Type B pancreatic cell (in vitro differentiated cells): ENCODE data around the gene LCTL. TPM values are rescaled to one million over a fixed set of nuclear protein-coding genes. Genes with fewer than 3 reads are reported as not detected.

Source experiments
- DNase-seq: peaks from one replicate; pipeline ENCODE4 v3.0.0; 2021; ENCODE audit warnings: mixed read lengths; ENCODE audit not compliant: unreplicated experiment; ENCODE audit errors: extremely low spot score
- H3K27ac Mint-ChIP-seq: 2 replicates; pipeline ENCODE4 v1.8.0; 2021; ENCODE audit warnings: mild to moderate bottlenecking, mixed read lengths
- H3K27me3 Mint-ChIP-seq: 2 replicates; pipeline ENCODE4 v1.8.0; 2021; ENCODE audit warnings: mixed read lengths
- H3K36me3 Mint-ChIP-seq: 2 replicates; pipeline ENCODE4 v1.8.0; 2021; ENCODE audit warnings: mixed read lengths
- H3K4me1 Mint-ChIP-seq: one replicate; pipeline ENCODE4 v1.8.0; 2021; ENCODE audit warnings: mixed read lengths; ENCODE audit not compliant: unreplicated experiment
- H3K4me3 Mint-ChIP-seq: 2 replicates; pipeline ENCODE4 v1.8.0; 2021; ENCODE audit warnings: mild to moderate bottlenecking, mixed read lengths
- H3K9me3 Mint-ChIP-seq: 2 replicates; pipeline ENCODE4 v1.8.0; 2021; ENCODE audit warnings: mixed read lengths
- CTCF ChIP-seq: fragments of 200-600 bp; sonication (generic); conservative IDR thresholded peaks from 2 replicates; pipeline ENCODE4 v1.5.0; 2021; ENCODE audit warnings: antibody characterized with exemption, mild to moderate bottlenecking
- long read RNA-seq: library from polyadenylated mRNA; unstranded; transcript quantifications from one replicate; pipeline ENCODE4 v2.0.0, GENCODE V29; 2020
- total RNA-seq: library from RNA; stranded (reverse); gene quantifications from 2 replicates; pipeline ENCODE4 v1.2.1, GENCODE V29; 2021; ENCODE audit warnings: low replicate concordance

Gene LCTL, protein sequence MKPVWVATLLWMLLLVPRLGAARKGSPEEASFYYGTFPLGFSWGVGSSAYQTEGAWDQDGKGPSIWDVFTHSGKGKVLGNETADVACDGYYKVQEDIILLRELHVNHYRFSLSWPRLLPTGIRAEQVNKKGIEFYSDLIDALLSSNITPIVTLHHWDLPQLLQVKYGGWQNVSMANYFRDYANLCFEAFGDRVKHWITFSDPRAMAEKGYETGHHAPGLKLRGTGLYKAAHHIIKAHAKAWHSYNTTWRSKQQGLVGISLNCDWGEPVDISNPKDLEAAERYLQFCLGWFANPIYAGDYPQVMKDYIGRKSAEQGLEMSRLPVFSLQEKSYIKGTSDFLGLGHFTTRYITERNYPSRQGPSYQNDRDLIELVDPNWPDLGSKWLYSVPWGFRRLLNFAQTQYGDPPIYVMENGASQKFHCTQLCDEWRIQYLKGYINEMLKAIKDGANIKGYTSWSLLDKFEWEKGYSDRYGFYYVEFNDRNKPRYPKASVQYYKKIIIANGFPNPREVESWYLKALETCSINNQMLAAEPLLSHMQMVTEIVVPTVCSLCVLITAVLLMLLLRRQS
- 1.4 TPM in 1 of 2 replicates, not detected in the other for total RNA-seq
- long read RNA-seq: 0 reads

- Mint-ChIP-seq H3K4me3 (peak within 1 kb of the TSS; percentile 13), H3K36me3 (no peaks in the 10 kb centered on the region), H3K9me3 (no peaks in the 10 kb centered on the region), H3K27me3 (no peaks in the 10 kb centered on the region), H3K27ac (no peak within 1 kb of the TSS), H3K4me1 (peaks cover 15% of the 10 kb centered on the region)
- no peak for DNase-seq
- no peak for TF ChIP-seq CTCF
These were observed at the start of gene LCTL for GRCh38 chr15:66565741-66566144. TSS of gene LCTL (minus strand) at chr15:66565998. CDS start at chr15:66565365, 633 bp downstream.

DNA sequence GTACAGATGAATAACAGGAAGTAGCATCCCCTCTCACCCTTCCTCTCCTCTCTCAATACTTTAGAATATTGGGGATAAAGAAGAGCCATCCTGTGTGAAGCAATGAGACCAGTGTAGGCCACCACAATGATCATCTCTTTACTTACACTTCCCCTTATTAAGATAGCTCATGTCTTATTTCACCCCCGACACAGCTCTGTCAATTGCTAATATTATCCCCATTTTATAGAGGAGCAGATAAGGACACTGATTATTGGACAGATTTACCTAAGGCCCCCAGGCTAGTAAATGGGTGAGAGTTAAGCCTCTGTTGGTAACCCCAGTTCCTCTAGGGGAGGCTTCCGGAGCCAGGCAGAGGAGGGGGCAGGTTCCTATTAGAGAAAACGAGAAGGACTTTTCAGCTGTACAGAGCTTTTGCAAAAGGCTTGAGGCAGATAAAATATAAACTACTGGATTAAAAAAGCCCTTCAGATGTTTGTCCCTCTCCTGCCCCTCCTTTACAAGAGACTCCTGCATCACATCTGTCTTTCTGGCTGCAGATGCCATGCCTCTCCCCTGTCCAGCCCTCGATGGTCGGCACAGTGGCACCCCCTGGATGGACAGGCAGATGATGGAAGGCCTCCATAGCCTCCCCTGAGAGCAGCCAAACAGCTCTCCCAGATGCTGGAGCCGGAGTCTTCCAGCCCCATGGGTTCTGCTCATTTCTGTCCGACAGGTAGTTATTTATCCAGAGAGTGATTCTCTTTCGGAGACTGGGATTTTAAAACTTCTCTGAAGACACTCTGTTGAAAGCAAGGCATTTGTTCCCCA is 49.4 kb upstream of the LCTL start:
- Mint-ChIP-seq H3K27ac (no peak overlapping the region), H3K4me1 (peaks cover 19% of the 10 kb centered on the region), H3K27me3 (no peaks in the 10 kb centered on the region), H3K4me3 (no peak overlapping the region), H3K9me3 (no peaks in the 10 kb centered on the region), H3K36me3 (no peaks in the 10 kb centered on the region)
- TF ChIP-seq CTCF: no peak
- DNase-seq: no peak

DNA sequence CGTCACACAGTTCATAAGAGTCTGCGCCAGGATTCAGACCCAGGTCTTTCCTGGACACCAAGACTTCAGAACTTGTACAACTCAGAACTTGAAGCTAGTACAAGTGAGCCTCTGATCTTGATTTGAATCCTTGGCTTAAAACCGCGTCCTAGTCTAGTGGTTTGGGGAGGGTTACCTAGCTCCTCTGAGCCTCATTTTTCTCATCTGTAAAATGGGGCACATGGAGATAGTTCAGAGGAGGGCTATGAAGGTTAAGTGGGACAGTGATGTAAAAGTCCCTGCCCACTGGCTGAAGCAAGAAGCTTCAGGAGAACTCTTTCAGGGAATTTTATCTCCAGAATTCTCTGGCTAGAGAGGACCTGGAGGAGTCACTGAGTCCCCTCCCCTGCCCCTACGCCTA is 48.7 kb upstream of the LCTL start:
- Mint-ChIP-seq H3K36me3 (no peaks in the 10 kb centered on the region), H3K27me3 (no peaks in the 10 kb centered on the region), H3K4me3 (no peak overlapping the region), H3K4me1 (peaks cover 18% of the 10 kb centered on the region), H3K9me3 (no peaks in the 10 kb centered on the region), H3K27ac (no peak overlapping the region)
- TF ChIP-seq CTCF: no peak
- DNase-seq: no peak

- Mint-ChIP-seq H3K27ac (no peak overlapping the region), H3K9me3 (no peaks in the 10 kb centered on the region), H3K36me3 (no peaks in the 10 kb centered on the region), H3K27me3 (no peaks in the 10 kb centered on the region), H3K4me3 (no peak overlapping the region), H3K4me1 (peaks cover 13% of the 10 kb centered on the region)
- no peak for DNase-seq
- TF ChIP-seq CTCF: no peak
These were observed 47.9 kb upstream of the LCTL start for GRCh38 chr15:66613743-66614142.

DNA sequence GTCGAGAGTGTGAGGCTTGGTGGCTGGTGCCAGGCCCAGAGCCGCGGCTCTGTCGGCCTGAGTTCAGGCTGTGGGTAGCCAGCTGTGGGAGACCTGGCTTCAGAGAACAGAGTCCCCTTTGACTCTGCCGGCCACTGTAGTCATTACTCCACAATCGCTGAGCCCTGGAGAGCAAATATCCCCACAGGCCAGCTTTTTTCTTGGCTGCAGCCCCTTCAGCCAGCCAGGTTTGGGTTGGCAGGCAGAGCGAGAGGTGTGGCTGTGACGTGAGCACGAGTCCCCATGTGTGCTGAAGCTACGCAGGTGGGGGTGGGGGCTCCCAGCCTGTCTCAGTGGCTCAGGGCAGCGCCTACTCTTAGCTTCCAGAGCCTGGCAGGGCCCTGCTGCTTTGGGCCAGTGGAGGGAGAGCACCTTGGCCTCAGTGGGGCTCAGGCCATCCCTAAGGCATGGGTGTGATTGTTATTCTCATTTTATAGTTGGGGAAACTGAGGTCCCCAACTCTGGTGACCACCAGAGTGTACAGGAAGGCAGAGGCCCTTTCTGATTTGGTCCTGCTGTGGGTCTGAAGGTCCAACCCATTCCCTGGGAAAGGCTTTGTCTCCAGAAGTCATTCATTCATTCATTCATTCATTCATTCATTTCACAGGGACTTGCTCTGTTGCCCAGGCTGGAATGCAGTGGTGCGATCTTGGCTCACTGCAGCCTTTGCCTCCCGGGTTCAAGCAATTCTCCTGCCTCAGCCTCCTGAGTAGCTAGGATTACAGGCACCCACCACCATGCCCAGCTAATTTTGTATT is 45.7 kb upstream of the LCTL start:
- no peak for TF ChIP-seq CTCF
- DNase-seq: no peak
- Mint-ChIP-seq H3K36me3 (no peaks in the 10 kb centered on the region), H3K27me3 (no peaks in the 10 kb centered on the region), H3K9me3 (no peaks in the 10 kb centered on the region), H3K4me3 (no peak overlapping the region), H3K27ac (no peak overlapping the region), H3K4me1 (peaks cover 6% of the 10 kb centered on the region)
